ENCODE results near the gene ZNF831. TPM values are rescaled to one million over a fixed set of nuclear protein-coding genes. Genes with fewer than 3 reads are reported as not detected.

ZNF831 gene
- total and polyA plus RNA-seq, 2 donors: 2.1 to 2.9 TPM

- Histone ChIP-seq H3K4me3 (ENCODE audit: low read length in 2 of 2) (no peak overlapping the region), H3K9me3 (ENCODE audit: control insufficient read depth in 2 of 2, insufficient read depth in 1 of 2, low read length in 1 of 2) (no peaks in the 10 kb centered on the region), H3K36me3 (ENCODE audit: control insufficient read depth in 2 of 2, insufficient read depth in 2 of 2, low read length in 1 of 2) (no peaks in the 10 kb centered on the region), H3K4me1 (ENCODE audit: control insufficient read depth in 2 of 2, insufficient read depth in 2 of 2, low read length in 2 of 2) (peaks cover 10 to 45% of the 10 kb centered on the region in 2 donors), H3K27me3 (ENCODE audit: control insufficient read depth in 2 of 2, insufficient read depth in 1 of 2, low read length in 1 of 2) (no peaks in the 10 kb centered on the region), H3K27ac (ENCODE audit: low read depth in 1 of 2, low read length in 1 of 2) (no peak overlapping the region)
- 92% methylated on average over 8 of the region's 8 CpGs for WGBS
- DNase-seq (ENCODE audit: low read depth in 6 of 9, low spot score in 9 of 9): no peak
Measured at GRCh38 chr20:59152559-59153354, 10.9 kb upstream of the ZNF831 start.

GRCh38 chr20:59153355-59153681, 10.3 kb upstream of the ZNF831 start:
- 96% methylated on average over 8 of the region's 8 CpGs for WGBS
- H3K36me3 ChIP-seq (ENCODE audit: control insufficient read depth in 2 of 2, insufficient read depth in 2 of 2, low read length in 1 of 2): no peaks in the 10 kb centered on the region
- H3K4me3 ChIP-seq (ENCODE audit: low read length in 2 of 2): no peak overlapping the region
- H3K9me3 ChIP-seq (ENCODE audit: control insufficient read depth in 2 of 2, insufficient read depth in 1 of 2, low read length in 1 of 2): no peaks in the 10 kb centered on the region
- DNase-seq (ENCODE audit: low read depth in 6 of 9, low spot score in 9 of 9): no peak
- H3K27ac ChIP-seq (ENCODE audit: low read depth in 1 of 2, low read length in 1 of 2): no peak overlapping the region
- no peaks in the 10 kb centered on the region for H3K27me3 ChIP-seq (ENCODE audit: control insufficient read depth in 2 of 2, insufficient read depth in 1 of 2, low read length in 1 of 2)
- H3K4me1 ChIP-seq (ENCODE audit: control insufficient read depth in 2 of 2, insufficient read depth in 2 of 2, low read length in 2 of 2): peaks cover 10 to 46% of the 10 kb centered on the region in 2 donors

GRCh38 chr20:59153832-59154231, 9.8 kb upstream of the ZNF831 start:
- peaks cover 10 to 47% of the 10 kb centered on the region in 2 donors for H3K4me1 ChIP-seq (ENCODE audit: control insufficient read depth in 2 of 2, insufficient read depth in 2 of 2, low read length in 2 of 2)
- DNase-seq (ENCODE audit: low read depth in 6 of 9, low spot score in 9 of 9): no peak
- H3K27ac ChIP-seq (ENCODE audit: low read depth in 1 of 2, low read length in 1 of 2): no peak overlapping the region
- no peaks in the 10 kb centered on the region for H3K27me3 ChIP-seq (ENCODE audit: control insufficient read depth in 2 of 2, insufficient read depth in 1 of 2, low read length in 1 of 2)
- H3K4me3 ChIP-seq (ENCODE audit: low read length in 2 of 2): no peak overlapping the region
- no peaks in the 10 kb centered on the region for H3K36me3 ChIP-seq (ENCODE audit: control insufficient read depth in 2 of 2, insufficient read depth in 2 of 2, low read length in 1 of 2)
- WGBS: 94% methylated on average over 2 of the region's 2 CpGs
- no peaks in the 10 kb centered on the region for H3K9me3 ChIP-seq (ENCODE audit: control insufficient read depth in 2 of 2, insufficient read depth in 1 of 2, low read length in 1 of 2)

DNA sequence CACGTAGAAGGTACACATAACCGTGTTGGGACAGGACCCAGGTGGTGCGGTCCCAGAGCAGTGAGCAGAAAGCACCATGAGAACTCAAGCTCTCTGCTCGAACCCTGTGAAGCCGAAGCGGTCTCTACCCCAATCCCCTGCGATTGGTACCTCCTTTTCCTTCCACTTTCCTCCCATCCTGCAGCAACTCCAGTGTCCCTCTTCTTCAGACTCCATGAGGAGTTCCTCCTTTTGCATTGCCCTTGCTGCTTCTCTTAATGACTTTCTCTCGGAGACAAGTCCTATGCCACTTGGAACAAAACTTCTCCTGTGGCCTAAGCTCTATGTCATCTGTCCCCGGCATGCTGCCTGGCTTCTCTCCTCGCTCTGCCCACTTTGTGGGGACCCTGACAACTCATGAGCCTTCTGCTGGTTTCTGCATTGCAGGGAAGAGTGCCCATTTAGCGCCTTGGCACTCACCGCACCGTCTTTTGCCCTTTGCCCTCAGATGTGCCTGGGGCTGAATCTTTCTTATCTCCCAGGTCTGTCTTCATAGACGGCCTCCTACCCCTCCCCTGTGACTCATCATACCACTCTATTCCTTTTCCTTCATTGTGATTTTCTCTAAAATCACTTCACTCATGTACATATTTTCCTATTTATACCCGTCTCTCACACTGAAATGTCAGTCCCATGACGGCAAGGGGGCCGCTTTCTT, 9.2 kb upstream of the ZNF831 start:
- DNase-seq (ENCODE audit: low read depth in 6 of 9, low spot score in 9 of 9): no peak
- Histone ChIP-seq H3K27ac (ENCODE audit: low read depth in 1 of 2, low read length in 1 of 2) (no peak overlapping the region), H3K27me3 (ENCODE audit: control insufficient read depth in 2 of 2, insufficient read depth in 1 of 2, low read length in 1 of 2) (no peaks in the 10 kb centered on the region), H3K36me3 (ENCODE audit: control insufficient read depth in 2 of 2, insufficient read depth in 2 of 2, low read length in 1 of 2) (no peaks in the 10 kb centered on the region), H3K4me3 (ENCODE audit: low read length in 2 of 2) (no peak overlapping the region), H3K9me3 (ENCODE audit: control insufficient read depth in 2 of 2, insufficient read depth in 1 of 2, low read length in 1 of 2) (no peaks in the 10 kb centered on the region), H3K4me1 (ENCODE audit: control insufficient read depth in 2 of 2, insufficient read depth in 2 of 2, low read length in 2 of 2) (peaks cover 14 to 47% of the 10 kb centered on the region in 2 donors)
- WGBS: 95% methylated on average over 17 of the region's 17 CpGs

DNA sequence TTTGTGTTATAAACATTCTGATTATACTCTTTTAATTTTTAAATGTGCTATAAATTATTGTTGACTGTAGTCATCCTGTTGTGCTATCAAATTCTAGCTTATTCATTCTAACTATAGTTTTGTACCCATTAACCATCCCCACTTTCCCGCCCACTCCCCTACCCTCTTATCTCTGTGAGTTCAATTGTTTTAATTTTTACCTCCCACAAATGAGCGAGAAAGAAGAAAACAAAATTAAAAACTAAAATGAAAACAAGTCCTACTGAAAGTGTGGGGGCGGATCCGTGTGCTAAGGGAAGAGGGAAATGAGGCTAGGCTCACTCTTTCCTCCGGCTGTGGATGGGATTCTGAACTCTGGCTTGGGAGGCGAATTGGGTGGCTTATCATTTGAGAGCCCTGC, 6.6 kb upstream of the ZNF831 start:
- Histone ChIP-seq H3K4me3 (ENCODE audit: low read length in 2 of 2) (no peak overlapping the region), H3K27me3 (ENCODE audit: control insufficient read depth in 2 of 2, insufficient read depth in 1 of 2, low read length in 1 of 2) (no peaks in the 10 kb centered on the region), H3K4me1 (ENCODE audit: control insufficient read depth in 2 of 2, insufficient read depth in 2 of 2, low read length in 2 of 2) (peaks cover 23 to 44% of the 10 kb centered on the region in 2 donors), H3K36me3 (ENCODE audit: control insufficient read depth in 2 of 2, insufficient read depth in 2 of 2, low read length in 1 of 2) (no peaks in the 10 kb centered on the region), H3K27ac (ENCODE audit: low read depth in 1 of 2, low read length in 1 of 2) (no peak overlapping the region), H3K9me3 (ENCODE audit: control insufficient read depth in 2 of 2, insufficient read depth in 1 of 2, low read length in 1 of 2) (no peaks in the 10 kb centered on the region)
- DNase-seq (ENCODE audit: low read depth in 6 of 9, low spot score in 9 of 9): no peak
- 95% methylated on average over 6 of the region's 6 CpGs for WGBS

- Histone ChIP-seq H3K27me3 (ENCODE audit: control insufficient read depth in 2 of 2, insufficient read depth in 1 of 2, low read length in 1 of 2) (no peaks in the 10 kb centered on the region), H3K9me3 (ENCODE audit: control insufficient read depth in 2 of 2, insufficient read depth in 1 of 2, low read length in 1 of 2) (no peaks in the 10 kb centered on the region), H3K4me3 (ENCODE audit: low read length in 2 of 2) (no peak overlapping the region), H3K4me1 (ENCODE audit: control insufficient read depth in 2 of 2, insufficient read depth in 2 of 2, low read length in 2 of 2) (peaks cover 23 to 42% of the 10 kb centered on the region in 2 donors), H3K36me3 (ENCODE audit: control insufficient read depth in 2 of 2, insufficient read depth in 2 of 2, low read length in 1 of 2) (no peaks in the 10 kb centered on the region), H3K27ac (ENCODE audit: low read depth in 1 of 2, low read length in 1 of 2) (no peak overlapping the region)
- no peak for DNase-seq (ENCODE audit: low read depth in 6 of 9, low spot score in 9 of 9)
Measured at GRCh38 chr20:59157531-59157930, 6.1 kb upstream of the ZNF831 start.

DNA sequence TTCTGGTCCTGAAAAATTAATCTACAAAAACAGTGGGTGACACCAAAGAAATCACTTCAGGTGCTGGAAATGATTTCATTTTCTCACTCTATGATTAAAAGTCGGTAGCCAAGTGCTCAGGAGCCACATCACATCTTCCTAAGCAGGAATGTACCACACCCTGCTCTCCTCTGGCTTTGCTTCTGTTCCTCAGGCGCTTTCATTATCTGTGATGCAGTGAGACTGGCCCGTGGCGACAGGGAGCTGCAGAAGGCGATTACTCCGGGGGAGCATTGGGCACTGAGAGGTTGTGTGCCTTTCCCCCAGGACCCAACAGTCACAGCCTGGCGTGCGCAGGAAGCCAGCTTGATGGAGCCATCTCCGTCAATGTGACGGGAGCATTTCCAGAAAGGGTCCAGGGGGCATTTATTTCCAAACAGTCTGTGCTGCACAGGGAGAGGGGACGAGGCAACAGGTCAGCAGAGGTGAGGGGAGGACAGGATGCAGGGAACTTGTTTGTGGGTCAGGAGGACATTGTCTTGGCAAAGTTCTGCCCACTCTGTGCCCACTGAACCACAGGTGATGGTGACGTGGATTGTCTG, 5.6 kb upstream of the ZNF831 start:
- H3K27ac ChIP-seq (ENCODE audit: low read depth in 1 of 2, low read length in 1 of 2): no peak overlapping the region
- no peak overlapping the region for H3K4me3 ChIP-seq (ENCODE audit: low read length in 2 of 2)
- WGBS: 94% methylated on average over 12 of the region's 12 CpGs
- no peaks in the 10 kb centered on the region for H3K36me3 ChIP-seq (ENCODE audit: control insufficient read depth in 2 of 2, insufficient read depth in 2 of 2, low read length in 1 of 2)
- no peak for DNase-seq (ENCODE audit: low read depth in 6 of 9, low spot score in 9 of 9)
- H3K4me1 ChIP-seq (ENCODE audit: control insufficient read depth in 2 of 2, insufficient read depth in 2 of 2, low read length in 2 of 2): peaks cover 23 to 39% of the 10 kb centered on the region in 2 donors
- no peaks in the 10 kb centered on the region for H3K9me3 ChIP-seq (ENCODE audit: control insufficient read depth in 2 of 2, insufficient read depth in 1 of 2, low read length in 1 of 2)
- no peaks in the 10 kb centered on the region for H3K27me3 ChIP-seq (ENCODE audit: control insufficient read depth in 2 of 2, insufficient read depth in 1 of 2, low read length in 1 of 2)

- 96% methylated on average over 6 of the region's 6 CpGs for WGBS
Measured at GRCh38 chr20:59158673-59159072, 4.9 kb upstream of the ZNF831 start.

GRCh38 chr20:59159091-59159490, 4.5 kb upstream of the ZNF831 start:
- Histone ChIP-seq H3K4me1 (ENCODE audit: control insufficient read depth in 2 of 2, insufficient read depth in 2 of 2, low read length in 2 of 2) (peaks cover 31 to 48% of the 10 kb centered on the region in 2 donors), H3K27ac (ENCODE audit: low read depth in 1 of 2, low read length in 1 of 2) (peak overlapping the region in 1 of 2 donors; percentile 84), H3K9me3 (ENCODE audit: control insufficient read depth in 2 of 2, insufficient read depth in 1 of 2, low read length in 1 of 2) (no peaks in the 10 kb centered on the region), H3K27me3 (ENCODE audit: control insufficient read depth in 2 of 2, insufficient read depth in 1 of 2, low read length in 1 of 2) (no peaks in the 10 kb centered on the region), H3K36me3 (ENCODE audit: control insufficient read depth in 2 of 2, insufficient read depth in 2 of 2, low read length in 1 of 2) (no peaks in the 10 kb centered on the region), H3K4me3 (ENCODE audit: low read length in 2 of 2) (no peak overlapping the region)
- WGBS: 80% methylated on average over 3 of the region's 3 CpGs
- no peak for DNase-seq (ENCODE audit: low read depth in 6 of 9, low spot score in 9 of 9)

More at GRCh38 chr20:59158673-59159072, 4.9 kb upstream of the ZNF831 start:
- no peaks in the 10 kb centered on the region for H3K27me3 ChIP-seq (ENCODE audit: control insufficient read depth in 2 of 2, insufficient read depth in 1 of 2, low read length in 1 of 2)
- no peak overlapping the region for H3K27ac ChIP-seq (ENCODE audit: low read depth in 1 of 2, low read length in 1 of 2)
- H3K4me3 ChIP-seq (ENCODE audit: low read length in 2 of 2): no peak overlapping the region
- H3K36me3 ChIP-seq (ENCODE audit: control insufficient read depth in 2 of 2, insufficient read depth in 2 of 2, low read length in 1 of 2): no peaks in the 10 kb centered on the region
- H3K9me3 ChIP-seq (ENCODE audit: control insufficient read depth in 2 of 2, insufficient read depth in 1 of 2, low read length in 1 of 2): no peaks in the 10 kb centered on the region
- H3K4me1 ChIP-seq (ENCODE audit: control insufficient read depth in 2 of 2, insufficient read depth in 2 of 2, low read length in 2 of 2): peaks cover 28 to 44% of the 10 kb centered on the region in 2 donors
- no peak for DNase-seq (ENCODE audit: low read depth in 6 of 9, low spot score in 9 of 9)
